NCI-H1105 treated with DMSO at 0.1 percent for 48 hours (cell line): Measurements from ENCODE around the gene AGTPBP1.
"Not testable (repeated sequence)": the region's sequence is repeated elsewhere in the genome, so short reads cannot be mapped to it uniquely, and the experiment has no call there.

Experiments used
- DNase-seq: peaks from one replicate; lab custom pipeline; 2025; lab: John Stamatoyannopoulos, UW

AGTPBP1 gene

DNA sequence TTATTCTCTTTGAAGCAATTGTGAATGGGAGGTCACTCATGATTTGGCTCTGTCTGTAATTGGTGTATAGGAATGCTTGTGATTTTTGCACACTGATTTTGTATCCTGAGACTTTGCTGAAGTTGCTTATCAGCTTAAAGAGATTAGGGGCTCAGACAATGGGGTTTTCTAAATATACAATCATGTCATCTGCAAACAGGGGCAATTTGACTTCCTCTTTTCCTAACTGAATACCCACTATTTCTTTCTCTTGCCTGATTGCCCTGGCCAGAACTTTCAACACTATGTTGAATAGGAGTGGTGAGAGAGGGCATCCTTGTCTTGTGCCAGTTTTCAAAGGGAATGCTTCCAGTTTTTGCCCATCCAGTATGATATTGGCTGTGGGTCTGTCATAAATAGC lies 22.3 kb downstream of the AGTPBP1 start:
- DNase-seq: not testable (repeated sequence)

DNA sequence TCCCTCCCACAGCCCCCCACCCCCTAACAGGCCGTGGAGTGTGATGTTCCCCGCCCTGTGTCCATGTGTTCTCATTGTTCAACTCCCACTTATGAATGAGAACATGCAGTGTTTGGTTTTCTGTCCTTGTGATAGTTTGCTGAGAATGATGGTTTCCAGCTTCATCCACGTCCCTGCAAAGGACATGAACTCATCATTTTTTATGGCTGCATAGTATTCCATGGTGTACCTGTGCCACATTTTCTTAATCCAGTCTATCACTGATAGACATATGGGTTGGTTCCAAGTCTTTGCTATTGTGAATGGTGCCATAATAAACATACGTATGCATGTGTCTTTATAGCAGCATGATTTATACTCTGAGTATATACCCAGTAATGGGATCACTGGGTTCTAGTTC lies 23.9 kb downstream of the AGTPBP1 start:
- DNase-seq: not testable (repeated sequence)

DNA sequence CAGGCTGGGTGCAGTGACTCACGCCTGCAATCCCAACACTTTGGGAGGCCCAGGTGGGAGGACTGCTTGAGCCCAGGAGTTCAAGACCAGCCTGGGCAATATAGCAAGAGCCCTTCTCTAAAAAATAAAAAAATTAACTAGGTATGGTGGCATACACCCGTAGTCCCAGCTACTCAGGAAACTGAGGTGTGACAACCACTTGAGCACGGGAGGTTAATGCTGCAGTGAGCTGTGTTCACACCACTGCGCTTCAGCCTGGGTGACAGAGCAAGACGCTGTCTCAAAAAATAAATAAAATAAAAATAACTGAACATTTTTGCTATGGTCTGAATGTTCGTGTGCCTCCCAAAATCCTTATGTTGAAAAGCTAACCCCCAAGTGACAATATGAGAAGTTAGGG lies 24.5 kb downstream of the AGTPBP1 start:
- DNase-seq: no peak

DNA sequence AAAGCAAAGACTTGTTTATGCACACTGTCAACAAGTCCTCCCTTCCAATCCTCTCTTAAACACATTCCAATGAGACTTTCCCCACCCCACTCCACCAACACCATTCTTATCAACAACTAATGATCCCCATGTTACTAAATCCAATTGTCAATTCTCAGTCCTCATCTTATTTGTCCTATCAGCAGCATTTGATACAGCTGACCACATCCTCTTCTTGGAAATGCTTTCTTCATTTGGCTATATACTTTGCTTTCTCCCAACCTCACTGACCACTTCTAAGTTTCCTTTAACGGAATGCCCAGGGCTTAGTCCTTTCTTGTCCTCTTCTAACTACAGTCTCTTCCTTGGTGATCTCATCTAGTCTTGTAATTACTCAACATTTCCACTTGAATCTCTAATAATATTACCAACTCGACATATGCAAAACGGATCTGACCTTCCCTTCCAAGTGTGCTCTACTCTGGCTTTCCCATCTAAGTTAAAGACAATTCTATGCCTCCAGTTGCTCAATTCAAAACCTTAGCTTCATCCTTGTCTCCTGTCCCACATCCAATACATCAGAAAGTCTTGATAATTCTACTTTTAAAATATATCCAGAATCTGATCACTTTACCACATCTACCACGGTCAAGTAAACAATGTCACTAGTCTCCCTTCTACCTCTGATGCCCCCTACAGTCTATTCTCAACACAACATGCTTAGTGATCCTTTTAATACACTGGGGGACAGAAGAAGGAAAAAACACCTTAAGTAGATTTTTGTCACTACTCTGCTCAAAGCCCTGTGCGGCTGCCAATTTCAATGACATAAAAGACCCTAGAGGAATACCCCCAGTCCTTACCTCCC lies 25.5 kb downstream of the AGTPBP1 start:
- no peak for DNase-seq

GRCh38 chr9:85715587-85715986 lies 26.2 kb downstream of the AGTPBP1 start:
- no peak for DNase-seq

DNA sequence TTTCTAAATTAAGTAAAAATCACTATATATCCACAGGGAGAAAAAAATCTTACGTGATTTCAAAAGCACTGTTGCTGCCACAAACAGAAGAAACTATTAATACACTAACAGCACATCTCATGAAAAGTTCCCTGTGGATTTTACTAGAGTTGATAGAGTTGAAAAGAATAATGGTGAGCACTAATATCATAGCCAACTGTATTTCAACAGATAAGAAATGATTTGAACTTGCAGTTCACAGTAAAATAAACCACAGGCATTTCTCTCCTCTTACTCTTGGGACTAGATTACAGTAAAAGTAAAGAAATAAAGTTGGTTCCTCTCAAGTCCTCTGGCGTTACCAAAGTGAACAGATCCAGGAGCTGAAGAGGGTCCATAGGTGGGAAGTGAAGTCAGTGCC lies 27.9 kb downstream of the AGTPBP1 start:
- DNase-seq: no peak

GRCh38 chr9:85704744-85705143 lies 37.0 kb downstream of the AGTPBP1 start:
- DNase-seq: no peak

- no peak for DNase-seq
Measured at GRCh38 chr9:85703398-85703797, 38.4 kb downstream of the AGTPBP1 start.

DNA sequence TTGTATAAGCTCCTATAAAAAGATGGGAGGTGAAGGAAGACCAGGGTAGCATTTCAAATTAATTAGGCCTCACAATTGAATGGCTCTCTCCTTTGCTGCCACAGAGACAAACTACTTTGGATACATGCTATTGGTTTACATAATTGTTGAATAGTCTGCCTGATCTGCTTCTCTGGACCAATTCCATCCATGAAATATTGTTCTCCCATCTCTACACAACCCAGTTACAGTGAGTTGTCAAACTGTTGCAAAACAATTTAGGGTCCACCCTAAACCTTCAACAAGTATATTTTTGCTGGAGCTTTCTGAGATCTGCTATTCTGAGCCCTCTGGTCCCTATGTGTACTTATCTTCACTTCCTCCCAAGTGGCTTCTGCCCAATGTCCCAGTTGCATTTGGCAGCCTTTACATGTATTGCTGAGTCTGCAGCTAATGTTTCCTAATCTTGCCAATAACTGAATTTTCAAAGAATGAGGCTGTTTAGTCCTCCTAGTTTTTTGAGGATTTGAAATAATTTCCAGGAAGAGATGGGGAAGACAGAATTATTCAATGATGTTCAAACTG lies 38.9 kb downstream of the AGTPBP1 start:
- no peak for DNase-seq

DNA sequence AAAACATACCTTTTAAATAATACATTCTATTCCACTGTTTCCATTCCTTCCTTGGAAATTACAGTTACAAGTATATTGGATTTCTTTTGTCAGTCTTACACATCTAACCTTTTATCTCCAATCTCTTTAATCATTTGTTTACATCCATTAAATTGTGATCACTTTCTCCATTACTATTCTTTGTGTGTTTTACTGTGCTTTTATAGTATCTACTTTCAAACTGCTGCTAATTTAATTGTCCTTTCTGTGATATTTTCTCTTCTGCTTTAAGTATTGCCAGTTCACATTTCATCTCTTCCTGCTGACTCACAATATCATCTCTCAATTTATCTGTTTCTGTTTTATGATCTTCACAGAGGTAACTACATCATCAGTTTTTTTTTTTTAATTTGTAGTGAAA lies 39.6 kb downstream of the AGTPBP1 start:
- no peak for DNase-seq

- DNase-seq: no peak
Measured at GRCh38 chr9:85700330-85700729, 41.4 kb downstream of the AGTPBP1 start.

GRCh38 chr9:85688361-85688760 lies 53.4 kb downstream of the AGTPBP1 start:
- DNase-seq: no peak

DNA sequence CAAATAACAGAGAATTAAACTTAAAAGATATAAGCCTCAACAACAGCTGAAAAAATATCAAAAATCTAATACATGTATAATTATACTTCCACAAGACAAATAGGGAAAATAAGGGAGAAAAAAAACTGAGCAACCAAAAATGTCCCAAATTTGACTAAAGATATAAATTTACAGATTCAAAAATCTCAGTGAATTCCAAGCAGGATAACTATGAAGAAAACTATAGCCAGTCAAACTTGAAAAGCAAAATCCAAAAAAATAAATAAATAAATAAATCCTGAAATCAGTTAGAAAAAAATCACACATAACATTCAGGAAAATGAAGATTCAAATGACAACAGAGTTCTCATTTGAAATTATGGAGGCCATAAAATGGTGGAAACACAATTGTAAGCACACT lies 56.7 kb downstream of the AGTPBP1 start:
- DNase-seq: no peak

DNA sequence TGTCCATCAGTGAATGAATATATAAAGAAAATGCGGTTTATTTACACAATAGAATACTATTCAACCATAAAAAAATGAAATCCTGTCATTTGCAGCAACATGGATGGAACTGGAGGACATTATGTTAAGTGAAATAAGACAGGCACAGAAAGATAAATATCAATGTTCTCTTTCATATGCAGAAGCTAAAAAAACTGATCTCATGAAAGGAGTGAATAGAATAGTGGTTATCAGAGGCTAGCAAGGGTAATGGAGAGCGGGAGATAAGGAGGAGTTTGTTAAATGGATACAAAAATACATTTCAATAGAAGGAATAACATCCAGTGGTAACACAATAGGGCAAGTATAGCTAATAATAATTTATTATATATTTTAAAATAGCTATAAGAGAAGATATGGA lies 65.0 kb downstream of the AGTPBP1 start:
- no peak for DNase-seq

DNA sequence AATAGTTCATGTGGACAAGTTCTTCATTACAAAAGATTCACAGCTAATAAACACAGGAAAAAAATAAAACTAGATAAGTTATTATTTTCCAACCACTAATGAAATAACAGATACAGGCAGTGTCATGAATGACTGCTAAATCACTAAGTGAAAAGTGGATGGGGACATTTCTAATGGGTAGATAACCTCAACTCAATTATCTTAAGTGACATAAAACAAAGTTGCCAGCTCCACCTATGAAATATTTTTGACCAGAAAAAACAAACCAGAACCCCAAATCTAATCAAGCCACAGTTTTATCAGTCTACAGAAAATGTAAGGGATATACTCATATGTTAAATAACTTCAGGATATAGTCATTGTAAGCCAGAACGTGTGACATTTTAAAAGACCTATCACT lies 74.4 kb downstream of the AGTPBP1 start:
- DNase-seq: no peak

DNA sequence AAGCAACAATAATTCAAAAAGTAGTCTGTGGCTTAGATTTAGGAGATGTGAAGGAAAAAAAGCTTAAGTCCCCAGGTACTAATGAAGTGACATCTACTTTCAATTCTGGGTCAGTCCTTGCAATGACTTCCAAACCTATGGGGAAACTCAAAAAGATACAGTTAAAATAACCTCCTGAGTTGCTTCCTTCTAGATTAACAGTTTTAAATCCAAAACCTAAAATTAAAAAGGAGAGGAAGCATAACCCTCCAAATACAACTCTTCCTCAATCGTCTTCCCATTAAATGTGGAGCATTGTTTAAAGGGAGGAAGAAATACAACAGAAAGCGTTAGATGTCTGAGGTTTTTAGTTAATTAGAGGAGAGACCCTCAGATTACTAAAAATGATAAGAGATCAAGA lies 75.7 kb downstream of the AGTPBP1 start:
- no peak for DNase-seq

- DNase-seq: no peak
Measured at GRCh38 chr9:85662573-85662972, 79.2 kb downstream of the AGTPBP1 start.

DNA sequence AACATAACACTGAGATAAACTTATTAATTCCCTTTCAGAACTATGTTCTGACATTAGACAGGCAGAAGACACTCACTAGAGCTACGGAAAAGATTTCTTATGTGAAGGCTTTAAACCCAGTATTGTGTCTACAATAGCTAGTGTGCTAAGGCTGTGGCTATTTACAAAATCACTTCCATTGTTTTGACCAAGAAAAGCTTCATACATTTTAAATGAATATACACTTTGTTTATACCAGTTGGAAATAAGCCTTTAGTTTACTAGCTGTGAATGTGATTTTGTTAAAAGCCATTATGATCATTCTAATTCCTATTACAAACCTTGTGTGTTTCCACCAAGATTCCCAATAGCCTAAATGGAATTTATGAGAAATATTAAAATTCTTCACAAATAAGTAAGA lies 83.0 kb downstream of the AGTPBP1 start:
- DNase-seq: no peak

DNA sequence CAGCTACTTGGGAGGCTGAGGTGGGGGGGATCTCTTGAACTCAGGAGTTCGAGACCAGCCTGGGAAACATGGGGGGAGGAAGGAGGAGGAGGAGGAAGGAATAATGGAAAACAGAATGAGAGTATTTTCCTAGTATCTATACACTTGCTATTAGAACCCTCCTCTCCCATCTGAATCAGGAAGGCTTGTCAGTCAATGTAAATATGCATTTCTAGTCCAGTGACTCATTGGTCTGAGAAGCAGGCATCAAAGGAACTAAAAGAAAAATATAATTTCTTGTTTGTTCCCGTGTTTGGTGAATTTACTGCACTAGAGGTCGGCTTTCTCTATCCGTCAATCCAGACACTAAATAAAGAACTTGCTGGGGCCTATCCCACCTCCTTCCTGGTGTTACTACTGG lies 88.6 kb downstream of the AGTPBP1 start:
- DNase-seq: no peak

GRCh38 chr9:85647571-85647970 lies 94.2 kb downstream of the AGTPBP1 start:
- DNase-seq: no peak

- DNase-seq: no peak
Measured at GRCh38 chr9:85645909-85646627, 95.7 kb downstream of the AGTPBP1 start.

GRCh38 chr9:85640425-85640824 lies 101.3 kb downstream of the AGTPBP1 start:
- DNase-seq: no peak

DNA sequence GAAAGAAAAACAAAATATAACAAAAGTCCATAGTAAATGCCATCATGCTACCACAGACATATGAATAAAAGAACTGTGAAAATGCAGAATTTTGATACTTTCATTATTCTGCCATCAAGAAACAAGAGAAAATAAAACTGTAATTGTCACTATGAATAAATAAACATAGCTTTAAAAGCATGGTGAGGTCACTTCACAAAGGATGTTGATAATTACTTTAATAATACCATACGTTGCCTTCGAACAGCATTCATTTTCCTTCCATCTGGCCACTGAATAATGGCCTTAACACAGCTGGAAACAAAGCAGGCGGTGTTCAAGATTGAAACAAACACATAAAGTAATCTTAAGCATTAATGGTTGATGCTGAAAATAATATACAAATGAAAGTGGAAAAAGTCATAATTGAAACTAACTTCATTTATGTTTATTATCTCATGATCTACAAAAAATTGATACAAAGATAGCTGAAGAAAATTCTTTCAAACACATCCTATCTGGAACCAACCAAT lies 102.0 kb downstream of the AGTPBP1 start:
- peak; percentile 56 for DNase-seq
